ENCODE results near the gene SLC27A1.
"Not testable (repeated sequence)": the region's sequence is repeated elsewhere in the genome, so short reads cannot be mapped to it uniquely, and the experiment has no call there.

SLC27A1 gene

GRCh38 chr19:17503240-17503639 lies 32.9 kb downstream of the SLC27A1 start:
- TF ChIP-seq CTCF (IDR thresholded peaks at IDR 0.05; ENCODE audit: borderline replicate concordance, control extremely low read depth, extremely low read depth, insufficient read depth, missing control alignments): no peak
- DNase-seq (ENCODE audit: low spot score): no peak
- in situ Hi-C loops (cut with MboI; ENCODE audit: low sequenced_read_pairs, unreplicated experiment): no loop called here

- no peak for DNase-seq (ENCODE audit: low spot score)
- TF ChIP-seq CTCF (IDR thresholded peaks at IDR 0.05; ENCODE audit: borderline replicate concordance, control extremely low read depth, extremely low read depth, insufficient read depth, missing control alignments): no peak
- in situ Hi-C loops (cut with MboI; ENCODE audit: low sequenced_read_pairs, unreplicated experiment): no loop called here
These were observed 33.7 kb downstream of the SLC27A1 start for GRCh38 chr19:17504030-17504429.

GRCh38 chr19:17504456-17504855 lies 34.1 kb downstream of the SLC27A1 start:
- in situ Hi-C loops (cut with MboI; ENCODE audit: low sequenced_read_pairs, unreplicated experiment): no loop called here
- DNase-seq (ENCODE audit: low spot score): no peak
- no peak for TF ChIP-seq CTCF (IDR thresholded peaks at IDR 0.05; ENCODE audit: borderline replicate concordance, control extremely low read depth, extremely low read depth, insufficient read depth, missing control alignments)

GRCh38 chr19:17505223-17505622 lies 34.9 kb downstream of the SLC27A1 start:
- in situ Hi-C loops (cut with MboI; ENCODE audit: low sequenced_read_pairs, unreplicated experiment): no loop called here
- TF ChIP-seq CTCF (IDR thresholded peaks at IDR 0.05; ENCODE audit: borderline replicate concordance, control extremely low read depth, extremely low read depth, insufficient read depth, missing control alignments): no peak
- no peak for DNase-seq (ENCODE audit: low spot score)

GRCh38 chr19:17506745-17507144 lies 36.4 kb downstream of the SLC27A1 start:
- in situ Hi-C loops (cut with MboI; ENCODE audit: low sequenced_read_pairs, unreplicated experiment): no loop called here
- no peak for TF ChIP-seq CTCF (IDR thresholded peaks at IDR 0.05; ENCODE audit: borderline replicate concordance, control extremely low read depth, extremely low read depth, insufficient read depth, missing control alignments)
- DNase-seq (ENCODE audit: low spot score): no peak

- DNase-seq (ENCODE audit: low spot score); in situ Hi-C loops (cut with MboI; ENCODE audit: low sequenced_read_pairs, unreplicated experiment): not testable (repeated sequence)
These were observed 38.2 kb downstream of the SLC27A1 start for GRCh38 chr19:17508558-17508933.

- no peak for DNase-seq (ENCODE audit: low spot score)
- in situ Hi-C loops (cut with MboI; ENCODE audit: low sequenced_read_pairs, unreplicated experiment): no loop called here
These were observed 40.1 kb downstream of the SLC27A1 start for GRCh38 chr19:17510220-17510993.

More at GRCh38 chr19:17510220-17510993, 40.1 kb downstream of the SLC27A1 start:
- no peak for TF ChIP-seq CTCF (IDR thresholded peaks at IDR 0.05; ENCODE audit: borderline replicate concordance, control extremely low read depth, extremely low read depth, insufficient read depth, missing control alignments)
